ENCODE data around the gene MX1. TPM values are rescaled to one million over a fixed set of nuclear protein-coding genes. Genes with fewer than 3 reads are reported as not detected.

Gene MX1
- total RNA-seq, 1 experiment from 2014 or later, result 90.0 TPM

- H3K9me2 ChIP-seq (replicated peaks; ENCODE audit: insufficient read depth, low read length), result no peaks in the 10 kb centered on the region
These were observed 40.2 kb downstream of the MX1 start for GRCh38 chr21:41466024-41466820.

GRCh38 chr21:41470054-41470453 lies 44.0 kb downstream of the MX1 start:
- Histone ChIP-seq H3K9ac (ENCODE audit: low read length) (no peak overlapping the region), H3K9me2 (replicated peaks; ENCODE audit: insufficient read depth, low read length) (no peaks in the 10 kb centered on the region), H3K4me2 (ENCODE audit: low read depth, low read length, poor library complexity, severe bottlenecking) (no peak overlapping the region), H3K79me2 (ENCODE audit: low read length) (no peaks in the 10 kb centered on the region), H3K9me3 (ENCODE audit: low read length) (no peaks in the 10 kb centered on the region), H2AFZ (ENCODE audit: low read length) (no peak overlapping the region), H3K27me3 (ENCODE audit: low read length) (no peaks in the 10 kb centered on the region), H3K4me1 (ENCODE audit: low read length) (no peaks in the 10 kb centered on the region), H3K36me3 (ENCODE audit: insufficient read depth, low read length) (no peaks in the 10 kb centered on the region), H3K27ac (ENCODE audit: low read length) (no peak overlapping the region), H4K20me1 (ENCODE audit: insufficient read depth, low read depth, low read length) (no peaks in the 10 kb centered on the region), H3K4me3 (ENCODE audit: low read length) (no peak overlapping the region)
- no peak for DNase-seq

More at GRCh38 chr21:41466024-41466820, 40.2 kb downstream of the MX1 start:
- H3K9me3 ChIP-seq (ENCODE audit: low read length), result no peaks in the 10 kb centered on the region
- no peak overlapping the region for H3K27ac ChIP-seq (ENCODE audit: low read length)
- no peak overlapping the region for H3K4me2 ChIP-seq (ENCODE audit: low read depth, low read length, poor library complexity, severe bottlenecking)
- H3K79me2 ChIP-seq (ENCODE audit: low read length), result no peaks in the 10 kb centered on the region
- no peaks in the 10 kb centered on the region for H4K20me1 ChIP-seq (ENCODE audit: insufficient read depth, low read depth, low read length)
- H3K27me3 ChIP-seq (ENCODE audit: low read length), result no peaks in the 10 kb centered on the region
- no peak overlapping the region for H3K9ac ChIP-seq (ENCODE audit: low read length)
- no peak for DNase-seq
- H2AFZ ChIP-seq (ENCODE audit: low read length), result no peak overlapping the region
- no peak overlapping the region for H3K4me3 ChIP-seq (ENCODE audit: low read length)
- no peaks in the 10 kb centered on the region for H3K4me1 ChIP-seq (ENCODE audit: low read length)
- H3K36me3 ChIP-seq (ENCODE audit: insufficient read depth, low read length), result no peaks in the 10 kb centered on the region

GRCh38 chr21:41472753-41473548 lies 46.9 kb downstream of the MX1 start:
- Histone ChIP-seq H3K27me3 (ENCODE audit: low read length) (no peaks in the 10 kb centered on the region), H3K36me3 (ENCODE audit: insufficient read depth, low read length) (no peaks in the 10 kb centered on the region), H3K4me2 (ENCODE audit: low read depth, low read length, poor library complexity, severe bottlenecking) (no peak overlapping the region), H3K9ac (ENCODE audit: low read length) (no peak overlapping the region), H2AFZ (ENCODE audit: low read length) (no peak overlapping the region), H3K9me2 (replicated peaks; ENCODE audit: insufficient read depth, low read length) (no peaks in the 10 kb centered on the region), H3K4me1 (ENCODE audit: low read length) (no peaks in the 10 kb centered on the region), H3K9me3 (ENCODE audit: low read length) (no peaks in the 10 kb centered on the region), H3K79me2 (ENCODE audit: low read length) (no peaks in the 10 kb centered on the region), H4K20me1 (ENCODE audit: insufficient read depth, low read depth, low read length) (no peaks in the 10 kb centered on the region), H3K27ac (ENCODE audit: low read length) (no peak overlapping the region), H3K4me3 (ENCODE audit: low read length) (no peak overlapping the region)
- DNase-seq, result no peak

- Histone ChIP-seq H3K4me3 (ENCODE audit: low read length) (no peak overlapping the region), H2AFZ (ENCODE audit: low read length) (no peak overlapping the region), H3K9me2 (replicated peaks; ENCODE audit: insufficient read depth, low read length) (no peaks in the 10 kb centered on the region), H3K27ac (ENCODE audit: low read length) (no peak overlapping the region), H3K27me3 (ENCODE audit: low read length) (no peaks in the 10 kb centered on the region), H3K36me3 (ENCODE audit: insufficient read depth, low read length) (no peaks in the 10 kb centered on the region), H3K4me1 (ENCODE audit: low read length) (no peaks in the 10 kb centered on the region), H3K9ac (ENCODE audit: low read length) (no peak overlapping the region), H3K79me2 (ENCODE audit: low read length) (no peaks in the 10 kb centered on the region), H4K20me1 (ENCODE audit: insufficient read depth, low read depth, low read length) (0 out of 2 replicates have a peak, but pooled peaks cover 3% of the 10 kb centered on the region), H3K9me3 (ENCODE audit: low read length) (no peaks in the 10 kb centered on the region), H3K4me2 (ENCODE audit: low read depth, low read length, poor library complexity, severe bottlenecking) (no peak overlapping the region)
- DNase-seq, result no peak
These were observed 49.8 kb downstream of the MX1 start for GRCh38 chr21:41475714-41476420.

GRCh38 chr21:41477641-41478318 lies 51.7 kb downstream of the MX1 start:
- Histone ChIP-seq H3K4me3 (ENCODE audit: low read length) (no peak overlapping the region), H3K9ac (ENCODE audit: low read length) (no peak overlapping the region), H3K36me3 (ENCODE audit: insufficient read depth, low read length) (no peaks in the 10 kb centered on the region), H3K9me2 (replicated peaks; ENCODE audit: insufficient read depth, low read length) (no peaks in the 10 kb centered on the region), H4K20me1 (ENCODE audit: insufficient read depth, low read depth, low read length) (0 out of 2 replicates have a peak, but pooled peaks cover 3% of the 10 kb centered on the region), H3K4me1 (ENCODE audit: low read length) (no peaks in the 10 kb centered on the region), H3K9me3 (ENCODE audit: low read length) (no peaks in the 10 kb centered on the region), H3K27me3 (ENCODE audit: low read length) (no peaks in the 10 kb centered on the region), H3K79me2 (ENCODE audit: low read length) (no peaks in the 10 kb centered on the region), H3K4me2 (ENCODE audit: low read depth, low read length, poor library complexity, severe bottlenecking) (no peak overlapping the region), H3K27ac (ENCODE audit: low read length) (no peak overlapping the region), H2AFZ (ENCODE audit: low read length) (no peak overlapping the region)
- DNase-seq, result no peak

- H3K9ac ChIP-seq (ENCODE audit: low read length), result no peak overlapping the region
These were observed 52.5 kb downstream of the MX1 start for GRCh38 chr21:41478319-41479177.

GRCh38 chr21:41479686-41480085 lies 53.6 kb downstream of the MX1 start:
- DNase-seq, result no peak
- H2AFZ ChIP-seq (ENCODE audit: low read length), result no peak overlapping the region

More at GRCh38 chr21:41478319-41479177, 52.5 kb downstream of the MX1 start:
- H3K4me3 ChIP-seq (ENCODE audit: low read length), result no peak overlapping the region
- H2AFZ ChIP-seq (ENCODE audit: low read length), result no peak overlapping the region
- H4K20me1 ChIP-seq (ENCODE audit: insufficient read depth, low read depth, low read length), result 0 out of 2 replicates have a peak, but pooled peaks cover 3% of the 10 kb centered on the region
- H3K4me2 ChIP-seq (ENCODE audit: low read depth, low read length, poor library complexity, severe bottlenecking), result no peak overlapping the region
- no peak for DNase-seq
- H3K9me3 ChIP-seq (ENCODE audit: low read length), result no peaks in the 10 kb centered on the region
- H3K4me1 ChIP-seq (ENCODE audit: low read length), result no peaks in the 10 kb centered on the region
- H3K9me2 ChIP-seq (replicated peaks; ENCODE audit: insufficient read depth, low read length), result no peaks in the 10 kb centered on the region
- H3K27me3 ChIP-seq (ENCODE audit: low read length), result no peaks in the 10 kb centered on the region
- H3K27ac ChIP-seq (ENCODE audit: low read length), result no peak overlapping the region
- no peaks in the 10 kb centered on the region for H3K36me3 ChIP-seq (ENCODE audit: insufficient read depth, low read length)
- no peaks in the 10 kb centered on the region for H3K79me2 ChIP-seq (ENCODE audit: low read length)

More at GRCh38 chr21:41479686-41480085, 53.6 kb downstream of the MX1 start:
- H3K4me1 ChIP-seq (ENCODE audit: low read length), result no peaks in the 10 kb centered on the region
- H3K9me2 ChIP-seq (replicated peaks; ENCODE audit: insufficient read depth, low read length), result no peaks in the 10 kb centered on the region
- H3K9me3 ChIP-seq (ENCODE audit: low read length), result no peaks in the 10 kb centered on the region
- no peaks in the 10 kb centered on the region for H3K36me3 ChIP-seq (ENCODE audit: insufficient read depth, low read length)
- no peak overlapping the region for H3K4me2 ChIP-seq (ENCODE audit: low read depth, low read length, poor library complexity, severe bottlenecking)
- no peaks in the 10 kb centered on the region for H3K27me3 ChIP-seq (ENCODE audit: low read length)
- no peaks in the 10 kb centered on the region for H3K79me2 ChIP-seq (ENCODE audit: low read length)
- 0 out of 2 replicates have a peak, but pooled peaks cover 3% of the 10 kb centered on the region for H4K20me1 ChIP-seq (ENCODE audit: insufficient read depth, low read depth, low read length)
- H3K9ac ChIP-seq (ENCODE audit: low read length), result no peak overlapping the region
- no peak overlapping the region for H3K27ac ChIP-seq (ENCODE audit: low read length)
- H3K4me3 ChIP-seq (ENCODE audit: low read length), result no peak overlapping the region
